Measurements from ENCODE around the gene KRT74. TPM values are rescaled to one million over a fixed set of nuclear protein-coding genes. Genes with fewer than 3 reads are reported as not detected.

KRT74 gene
- total RNA-seq, result 10 to 100 TPM in 3 of 4 donors, 1 to 10 TPM in 1; 2.0 to 44.4 (median 21.2) TPM

- WGBS, result 95% methylated on average over 3 of the region's 3 CpGs
- Histone ChIP-seq H3K4me1 (peaks cover 3% of the 10 kb centered on the region), H3K36me3 (no peaks in the 10 kb centered on the region), H3K4me3 (no peak within 1 kb of the TSS), H3K9me3 (no peaks in the 10 kb centered on the region), H3K27ac (no peak within 1 kb of the TSS), H3K27me3 (peaks cover 4% of the 10 kb centered on the region)
- TF ChIP-seq EP300 (IDR thresholded peaks at IDR 0.05), result no peak
- TF ChIP-seq POLR2A (IDR thresholded peaks at IDR 0.05), result no peak
- TF ChIP-seq POLR2AphosphoS5 (IDR thresholded peaks at IDR 0.05), result no peak
- no peak for TF ChIP-seq CTCF (IDR thresholded peaks at IDR 0.05)
- no peak for DNase-seq (ENCODE audit: low spot score in 2 of 2)
Measured at GRCh38 chr12:52573743-52574142, at the start of gene KRT74. Gene KRT74 (minus strand): TSS chr12:52573843. CDS start chr12:52573777, 66 bp downstream.

GRCh38 chr12:52622349-52622748, 48.7 kb upstream of the KRT74 start:
- H3K4me1 ChIP-seq, result no peaks in the 10 kb centered on the region
- H3K27ac ChIP-seq, result no peak overlapping the region
- H3K4me3 ChIP-seq, result no peak overlapping the region
- WGBS, result 83% methylated on average over 5 of the region's 5 CpGs
- H3K27me3 ChIP-seq, result no peaks in the 10 kb centered on the region
- no peaks in the 10 kb centered on the region for H3K9me3 ChIP-seq
- TF ChIP-seq CTCF (IDR thresholded peaks at IDR 0.05), result no peak
- TF ChIP-seq POLR2AphosphoS5 (IDR thresholded peaks at IDR 0.05), result no peak
- DNase-seq (ENCODE audit: low spot score in 2 of 2), result no peak
- no peaks in the 10 kb centered on the region for H3K36me3 ChIP-seq

- no peaks in the 10 kb centered on the region for H3K36me3 ChIP-seq
- H3K27ac ChIP-seq, result no peak overlapping the region
- DNase-seq (ENCODE audit: low spot score in 2 of 2), result no peak
- WGBS, result 81% methylated on average over 2 of the region's 2 CpGs
- H3K4me1 ChIP-seq, result no peaks in the 10 kb centered on the region
- no peak for TF ChIP-seq POLR2A (IDR thresholded peaks at IDR 0.05)
- TF ChIP-seq POLR2AphosphoS5 (IDR thresholded peaks at IDR 0.05), result no peak
- no peak for TF ChIP-seq EP300 (IDR thresholded peaks at IDR 0.05)
- no peak for TF ChIP-seq CTCF (IDR thresholded peaks at IDR 0.05)
- no peaks in the 10 kb centered on the region for H3K27me3 ChIP-seq
- no peak overlapping the region for H3K4me3 ChIP-seq
- H3K9me3 ChIP-seq, result no peaks in the 10 kb centered on the region
Measured at GRCh38 chr12:52618866-52619265, 45.2 kb upstream of the KRT74 start.

- TF ChIP-seq EP300 (IDR thresholded peaks at IDR 0.05) (no peak), POLR2A (IDR thresholded peaks at IDR 0.05) (no peak), CTCF (IDR thresholded peaks at IDR 0.05) (no peak)
- H3K36me3 ChIP-seq, result no peaks in the 10 kb centered on the region
- no peaks in the 10 kb centered on the region for H3K4me1 ChIP-seq
- WGBS, result 83% methylated on average over 6 of the region's 14 CpGs
- no peak for DNase-seq (ENCODE audit: low spot score in 2 of 2)
- H3K27ac ChIP-seq, result no peak within 1 kb of the TSS
- H3K4me3 ChIP-seq, result no peak within 1 kb of the TSS
- no peaks in the 10 kb centered on the region for H3K27me3 ChIP-seq
- H3K9me3 ChIP-seq, result no peaks in the 10 kb centered on the region
Measured at GRCh38 chr12:52618216-52618615, 44.6 kb upstream of the KRT74 start, which contains the start of gene KRT73. Gene KRT73 (minus strand): TSS chr12:52618559. CDS start chr12:52618524, 35 bp downstream.

GRCh38 chr12:52617403-52617785, 43.8 kb upstream of the KRT74 start:
- Histone ChIP-seq H3K4me3 (no peak overlapping the region), H3K9me3 (no peaks in the 10 kb centered on the region), H3K36me3 (no peaks in the 10 kb centered on the region), H3K27me3 (no peaks in the 10 kb centered on the region), H3K4me1 (no peaks in the 10 kb centered on the region), H3K27ac (no peak overlapping the region)
- TF ChIP-seq POLR2AphosphoS5 (IDR thresholded peaks at IDR 0.05) (no peak), POLR2A (IDR thresholded peaks at IDR 0.05) (no peak), CTCF (IDR thresholded peaks at IDR 0.05) (no peak), EP300 (IDR thresholded peaks at IDR 0.05) (no peak)
- no peak for DNase-seq (ENCODE audit: low spot score in 2 of 2)
- 84% methylated on average over 4 of the region's 7 CpGs for WGBS

All from suprapubic skin (tissue), 4 donors.